ENCODE measurements around the gene OPRPN. TPM values are rescaled to one million over a fixed set of nuclear protein-coding genes. Genes with fewer than 3 reads are reported as not detected.

OPRPN gene
- total RNA-seq, 1 donor from 2014 or later = not detected

GRCh38 chr4:70426789-70427188, 29.0 kb downstream of the OPRPN start:
- no peak for TF ChIP-seq CTCF (conservative IDR thresholded peaks at IDR 0.05)
- H3K4me1 Mint-ChIP-seq (ENCODE audit: unreplicated experiment) = no peaks in the 10 kb centered on the region
- peaks cover 9% of the 10 kb centered on the region for H3K9me3 Mint-ChIP-seq
- no peak for DNase-seq (ENCODE audit: extremely low spot score, unreplicated experiment)
- no peaks in the 10 kb centered on the region for H3K36me3 Mint-ChIP-seq
- no peak overlapping the region for H3K27ac Mint-ChIP-seq
- H3K27me3 Mint-ChIP-seq = no peaks in the 10 kb centered on the region
- H3K4me3 Mint-ChIP-seq = no peak overlapping the region

GRCh38 chr4:70437197-70437596, 39.5 kb downstream of the OPRPN start:
- no peaks in the 10 kb centered on the region for H3K27me3 Mint-ChIP-seq
- H3K27ac Mint-ChIP-seq = no peak overlapping the region
- no peaks in the 10 kb centered on the region for H3K36me3 Mint-ChIP-seq
- TF ChIP-seq CTCF (conservative IDR thresholded peaks at IDR 0.05) = no peak
- H3K4me1 Mint-ChIP-seq (ENCODE audit: unreplicated experiment) = no peaks in the 10 kb centered on the region
- H3K9me3 Mint-ChIP-seq = no peaks in the 10 kb centered on the region
- no peak for DNase-seq (ENCODE audit: extremely low spot score, unreplicated experiment)
- H3K4me3 Mint-ChIP-seq = no peak overlapping the region

GRCh38 chr4:70442474-70442873, 44.7 kb downstream of the OPRPN start:
- Mint-ChIP-seq H3K27ac (no peak overlapping the region), H3K36me3 (no peaks in the 10 kb centered on the region), H3K27me3 (no peaks in the 10 kb centered on the region), H3K4me3 (no peak overlapping the region), H3K9me3 (no peaks in the 10 kb centered on the region), H3K4me1 (ENCODE audit: unreplicated experiment) (no peaks in the 10 kb centered on the region)
- no peak for TF ChIP-seq CTCF (conservative IDR thresholded peaks at IDR 0.05)
- DNase-seq (ENCODE audit: extremely low spot score, unreplicated experiment) = no peak

- Mint-ChIP-seq H3K9me3 (no peaks in the 10 kb centered on the region), H3K4me1 (ENCODE audit: unreplicated experiment) (no peaks in the 10 kb centered on the region), H3K36me3 (no peaks in the 10 kb centered on the region), H3K27ac (no peak overlapping the region), H3K4me3 (no peak overlapping the region), H3K27me3 (no peaks in the 10 kb centered on the region)
- no peak for DNase-seq (ENCODE audit: extremely low spot score, unreplicated experiment)
- no peak for TF ChIP-seq CTCF (conservative IDR thresholded peaks at IDR 0.05)
These were observed 45.6 kb downstream of the OPRPN start for GRCh38 chr4:70443329-70443728.

- H3K27me3 Mint-ChIP-seq = no peaks in the 10 kb centered on the region
- no peak overlapping the region for H3K4me3 Mint-ChIP-seq
- H3K4me1 Mint-ChIP-seq (ENCODE audit: unreplicated experiment) = no peaks in the 10 kb centered on the region
- H3K27ac Mint-ChIP-seq = no peak overlapping the region
- no peak for DNase-seq (ENCODE audit: extremely low spot score, unreplicated experiment)
- no peak for TF ChIP-seq CTCF (conservative IDR thresholded peaks at IDR 0.05)
- H3K9me3 Mint-ChIP-seq = peaks cover 5% of the 10 kb centered on the region
- H3K36me3 Mint-ChIP-seq = no peaks in the 10 kb centered on the region
These were observed 51.5 kb downstream of the OPRPN start for GRCh38 chr4:70449220-70449619.

- TF ChIP-seq CTCF (conservative IDR thresholded peaks at IDR 0.05) = no peak
- H3K4me3 Mint-ChIP-seq = no peak overlapping the region
- H3K4me1 Mint-ChIP-seq (ENCODE audit: unreplicated experiment) = no peaks in the 10 kb centered on the region
- peaks cover 5% of the 10 kb centered on the region for H3K9me3 Mint-ChIP-seq
- no peaks in the 10 kb centered on the region for H3K27me3 Mint-ChIP-seq
- no peaks in the 10 kb centered on the region for H3K36me3 Mint-ChIP-seq
- no peak overlapping the region for H3K27ac Mint-ChIP-seq
- no peak for DNase-seq (ENCODE audit: extremely low spot score, unreplicated experiment)
These were observed 55.2 kb downstream of the OPRPN start for GRCh38 chr4:70452946-70453345.

Data from type B pancreatic cell (in vitro differentiated cells).